ENCODE measurements around the gene PTPRM.

Gene PTPRM

GRCh38 chr18:8301427-8302172, 734.5 kb downstream of the PTPRM start:
- no peak for DNase-seq (ENCODE audit: low spot score)
- CTCF ChIA-PET, result no interaction called here
- no peak overlapping the region for H3K27ac ChIP-seq
- POLR2A ChIA-PET (ENCODE audit: low non-redundant PET), result no interaction called here
- TF ChIP-seq CTCF (conservative IDR thresholded peaks at IDR 0.05; ENCODE audit: low read depth), result no peak

GRCh38 chr18:8303151-8303755, 736.1 kb downstream of the PTPRM start:
- ChIA-PET CTCF (no interaction called here), POLR2A (ENCODE audit: low non-redundant PET) (no interaction called here)
- no peak overlapping the region for H3K27ac ChIP-seq
- TF ChIP-seq CTCF (conservative IDR thresholded peaks at IDR 0.05; ENCODE audit: low read depth), result no peak
- DNase-seq (ENCODE audit: low spot score), result no peak

GRCh38 chr18:8307960-8308359, 740.8 kb downstream of the PTPRM start:
- no peak for TF ChIP-seq CTCF (conservative IDR thresholded peaks at IDR 0.05; ENCODE audit: low read depth)
- ChIA-PET POLR2A (ENCODE audit: low non-redundant PET) (no interaction called here), CTCF (interaction anchor here (0.6 kb wide), 1 partner anchor 138 kb away, joined by 4 read pairs; no protein-coding TSS in a partner anchor)
- H3K27ac ChIP-seq, result no peak overlapping the region
- no peak for DNase-seq (ENCODE audit: low spot score)

- CTCF ChIA-PET, result no interaction called here
- TF ChIP-seq CTCF (conservative IDR thresholded peaks at IDR 0.05; ENCODE audit: low read depth), result no peak
- no peak overlapping the region for H3K27ac ChIP-seq
- POLR2A ChIA-PET (ENCODE audit: low non-redundant PET), result no interaction called here
- DNase-seq (ENCODE audit: low spot score), result no peak
Measured at GRCh38 chr18:8313043-8313442, 745.9 kb downstream of the PTPRM start.

GRCh38 chr18:8314124-8314523, 747.0 kb downstream of the PTPRM start:
- H3K27ac ChIP-seq, result no peak overlapping the region
- ChIA-PET CTCF (no interaction called here), POLR2A (ENCODE audit: low non-redundant PET) (no interaction called here)
- no peak for DNase-seq (ENCODE audit: low spot score)
- no peak for TF ChIP-seq CTCF (conservative IDR thresholded peaks at IDR 0.05; ENCODE audit: low read depth)

- H3K27ac ChIP-seq, result no peak overlapping the region
- POLR2A ChIA-PET (ENCODE audit: low non-redundant PET), result no interaction called here
- CTCF ChIA-PET, result no interaction called here
- DNase-seq (ENCODE audit: low spot score), result no peak
- TF ChIP-seq CTCF (conservative IDR thresholded peaks at IDR 0.05; ENCODE audit: low read depth), result no peak
Measured at GRCh38 chr18:8319798-8320489, 752.8 kb downstream of the PTPRM start.

All from RWPE1 (cell line).